Upper lobe of right lung (tissue), 1 donor: ENCODE measurements around the gene SULT1C2. TPM values are rescaled to one million over a fixed set of nuclear protein-coding genes. Genes with fewer than 3 reads are reported as not detected.
"Not testable (repeated sequence)": the region's sequence is repeated elsewhere in the genome, so short reads cannot be mapped to it uniquely, and the experiment has no call there.

Experiments used
- ATAC-seq: fragments of 200-7000 bp; cut with Tn5 transposase; one replicate; pipeline ENCODE4 v1.9.1; 2020; ENCODE audit warnings: mild to moderate bottlenecking, moderate library complexity
- DNase-seq: peaks from one replicate; pipeline ENCODE4 v3.0.0-alpha.2; 2020
- H3K27ac ChIP-seq: fragments of 200-600 bp; one replicate; pipeline ENCODE4 v1.8.0; 2022
- H3K27me3 ChIP-seq: fragments of 200-600 bp; one replicate; pipeline ENCODE4 v1.8.0; 2022; ENCODE audit warnings: mild to moderate bottlenecking
- H3K36me3 ChIP-seq: fragments of 200-600 bp; one replicate; pipeline ENCODE4 v1.8.0; 2022
- H3K4me1 ChIP-seq: fragments of 200-600 bp; one replicate; pipeline ENCODE4 v1.8.0; 2022
- H3K4me3 ChIP-seq: fragments of 200-600 bp; one replicate; pipeline ENCODE4 v1.8.0; 2022; ENCODE audit warnings: mild to moderate bottlenecking
- H3K9me3 ChIP-seq: fragments of 200-600 bp; one replicate; pipeline ENCODE4 v1.8.0; 2022
- CTCF ChIP-seq: fragments of 200-600 bp; IDR thresholded peaks from one replicate; pipeline ENCODE4 v1.8.0; 2022; ENCODE audit warnings: antibody characterized with exemption
- intact Hi-C: fragments of 100-400 bp; cut with DNase I; formaldehyde crosslinking; loops from one replicate; pipeline ENCODE4 v1.11.0; 2022
- total RNA-seq: library from RNA; stranded (reverse); fragmentation: NEBNext Ultra II Directional; extraction: Animal tissue kit (Norgen Biotek cat#: 25700); gene quantifications from one replicate; pipeline ENCODE4 v1.2.1, GENCODE V29; 2021
- donor health status: DM: no; HTN: yes; CAD: no; lungs with severe emphysema.

Gene SULT1C2
- total RNA-seq, 1 donor from 2014 or later: 5.8 TPM

- no peaks in the 10 kb centered on the region for H3K9me3 ChIP-seq
- H3K4me1 ChIP-seq: no peaks in the 10 kb centered on the region
- no peak overlapping the region for H3K4me3 ChIP-seq
- no peak for TF ChIP-seq CTCF
- DNase-seq (no peak), ATAC-seq (no peak)
- no peaks in the 10 kb centered on the region for H3K36me3 ChIP-seq
- H3K27ac ChIP-seq: no peak overlapping the region
- no peaks in the 10 kb centered on the region for H3K27me3 ChIP-seq
- intact Hi-C loops: loop anchor here (10.0 kb wide), 1 partner anchor 231 kb away; no protein-coding TSS in a partner anchor
Measured at GRCh38 chr2:108354136-108354535, 65.4 kb downstream of the SULT1C2 start.

DNA sequence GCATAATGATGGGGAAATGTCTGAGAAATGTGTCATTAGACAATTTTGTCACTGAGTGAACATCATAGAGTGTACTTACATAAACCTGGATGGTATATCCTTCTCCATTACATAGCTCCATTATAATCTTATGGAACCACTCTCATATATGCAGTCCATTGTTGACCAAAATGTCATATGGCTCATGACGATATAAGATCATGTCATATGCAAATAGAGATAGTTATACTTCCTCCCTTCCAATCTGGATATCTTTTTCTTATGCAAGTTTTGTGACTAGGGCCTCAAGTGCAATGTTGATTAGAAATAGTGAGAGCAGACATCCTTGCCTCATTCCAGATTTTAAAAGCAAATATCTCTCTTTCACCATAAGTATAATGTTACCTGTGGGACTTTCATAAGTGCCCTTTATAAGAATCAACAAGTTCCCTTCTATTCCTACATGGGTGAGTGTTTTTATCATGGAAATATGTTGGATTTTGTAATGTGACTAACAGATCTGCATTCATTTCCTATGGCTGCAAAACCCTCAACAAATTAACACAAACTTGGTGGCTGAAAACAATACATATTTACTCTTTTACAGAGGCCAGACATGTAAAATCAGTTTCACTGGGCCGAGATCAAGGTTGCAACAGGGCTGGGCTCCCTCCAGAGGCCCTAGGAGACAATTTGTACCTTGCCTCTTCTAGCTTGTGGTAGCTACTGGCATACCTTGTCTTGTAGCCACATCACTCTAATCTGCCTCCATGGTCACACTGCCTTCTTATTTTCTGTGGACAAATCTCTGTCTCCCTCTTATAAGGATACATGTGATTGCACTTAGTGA lies 67.4 kb downstream of the SULT1C2 start:
- intact Hi-C loops: loop anchor here (10.0 kb wide), 1 partner anchor 229 kb away; no protein-coding TSS in a partner anchor
- Histone ChIP-seq H3K4me1 (no peaks in the 10 kb centered on the region), H3K36me3 (no peaks in the 10 kb centered on the region), H3K27me3 (no peaks in the 10 kb centered on the region), H3K27ac (no peak overlapping the region), H3K4me3 (no peak overlapping the region), H3K9me3 (no peaks in the 10 kb centered on the region)
- no peak for TF ChIP-seq CTCF
- no peak for DNase-seq
- no peak for ATAC-seq

- H3K36me3 ChIP-seq, ATAC-seq, H3K27ac ChIP-seq, H3K9me3 ChIP-seq, H3K4me3 ChIP-seq, H3K27me3 ChIP-seq, DNase-seq, H3K4me1 ChIP-seq: not testable (repeated sequence)
- intact Hi-C loops: loop anchor here (10.0 kb wide), 1 partner anchor 225 kb away; no protein-coding TSS in a partner anchor
Measured at GRCh38 chr2:108359336-108359735, 70.6 kb downstream of the SULT1C2 start.

Other genes starting within 250 kb of the SULT1C2 start
- gene SULT1C3, start 48.9 kb upstream of the SULT1C2 start, total RNA-seq: not detected
- 11.6 TPM for gene SULT1C4, start 89.1 kb downstream of the SULT1C2 start, total RNA-seq
- 54.5 TPM for gene GCC2, start 160.3 kb downstream of the SULT1C2 start, total RNA-seq
- 97.6 TPM for gene LIMS1, start 245.6 kb downstream of the SULT1C2 start, total RNA-seq